K562 (cell line): Measurements from ENCODE around the gene HGS.

Source experiments
- ESRRA ChIP-seq: fragments of 450-650 bp; IDR thresholded peaks from 2 replicates; pipeline ENCODE4 v1.6.1; 2014; ENCODE audit warnings: low read depth, mild to moderate bottlenecking, moderate library complexity, borderline replicate concordance
- GABPA ChIP-seq: fragments of 200-800 bp; sonication (Bioruptor generic); conservative IDR thresholded peaks from 2 replicates; pipeline ENCODE4 v1.6.1; 2016; ENCODE audit warnings: low read depth, missing genetic modification characterization, missing compliant biosample characterization
- TAF1 ChIP-seq: IDR thresholded peaks from 2 replicates; pipeline ENCODE4 v1.6.1; 2011; ENCODE audit warnings: mild to moderate bottlenecking, low read length, moderate library complexity; ENCODE audit not compliant: insufficient read depth, control insufficient read depth, severe bottlenecking; ENCODE audit errors: extremely low read depth
- ZNF282 ChIP-seq: sonication (generic); formaldehyde crosslinking; IDR thresholded peaks from 2 replicates; pipeline ENCODE4 v1.8.1; 2023; ENCODE audit warnings: missing genetic modification reagents
- ZNF77 ChIP-seq: fragments of 250-450 bp; sonication (Bioruptor Pico); IDR thresholded peaks from 2 replicates; pipeline ENCODE4 v1.5.0; 2020
- TF ChIP-seq, protein P1 (sequence below), 2 experiments: fragments of 200-800 bp in 1 of 2; sonication (Bioruptor generic) in 1 of 2; sonication (generic) in 1 of 2; formaldehyde crosslinking in 1 of 2; IDR thresholded peaks in 1 of 2; conservative IDR thresholded peaks in 1 of 2; 2 replicates each; pipeline versions ENCODE4 v1.5.0 to v1.6.1; 2016 to 2020; ENCODE audit warnings: missing compliant biosample characterization in 1 of 2, missing genetic modification characterization in 1 of 2, missing genetic modification reagents in 1 of 2

DNA sequence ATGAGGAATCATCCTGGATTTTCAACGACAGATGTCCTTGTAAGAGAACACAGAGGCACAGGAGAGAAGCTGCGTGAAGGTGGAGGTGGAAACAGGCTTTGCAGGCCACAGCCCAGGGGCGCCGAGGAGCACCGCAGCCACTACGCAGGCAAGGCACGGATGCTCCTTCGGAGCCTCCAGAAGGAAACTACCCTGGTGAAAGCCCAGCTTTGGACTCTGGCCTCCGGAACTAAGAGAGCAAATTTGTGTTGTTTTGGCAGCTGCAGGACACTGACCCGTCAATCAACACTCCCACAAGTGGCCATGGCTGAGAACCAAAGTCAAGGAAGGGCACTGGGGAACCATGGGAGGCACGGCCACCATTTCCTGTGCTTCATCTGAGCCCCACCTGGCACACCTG, 3.7 kb upstream of the HGS start:
- TF ChIP-seq TAF1 (no peak), ESRRA (no peak), ZNF77 (CRISPR knock-in tag) (no peak), GABPA (no peak), ZNF282 (CRISPR knock-in tag) (no peak)
- TF ChIP-seq, protein P1, sequence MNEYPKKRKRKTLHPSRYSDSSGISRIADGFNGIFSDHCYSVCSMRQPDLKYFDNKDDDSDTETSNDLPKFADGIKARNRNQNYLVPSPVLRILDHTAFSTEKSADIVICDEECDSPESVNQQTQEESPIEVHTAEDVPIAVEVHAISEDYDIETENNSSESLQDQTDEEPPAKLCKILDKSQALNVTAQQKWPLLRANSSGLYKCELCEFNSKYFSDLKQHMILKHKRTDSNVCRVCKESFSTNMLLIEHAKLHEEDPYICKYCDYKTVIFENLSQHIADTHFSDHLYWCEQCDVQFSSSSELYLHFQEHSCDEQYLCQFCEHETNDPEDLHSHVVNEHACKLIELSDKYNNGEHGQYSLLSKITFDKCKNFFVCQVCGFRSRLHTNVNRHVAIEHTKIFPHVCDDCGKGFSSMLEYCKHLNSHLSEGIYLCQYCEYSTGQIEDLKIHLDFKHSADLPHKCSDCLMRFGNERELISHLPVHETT (CRISPR knock-in tag; conservative IDR thresholded peaks at IDR 0.05 in 1 of 2, IDR thresholded peaks at IDR 0.05 in 1 of 2) = no peak
